ENCODE results near the gene PCBP3.
"Not testable (repeated sequence)": the region's sequence is repeated elsewhere in the genome, so short reads cannot be mapped to it uniquely, and the experiment has no call there.

Gene PCBP3

GRCh38 chr21:45678790-45679189 is 35.3 kb downstream of the PCBP3 start:
- DNase-seq (ENCODE audit: low read depth in 2 of 2), result not testable (repeated sequence)

GRCh38 chr21:45680215-45680614 is 36.7 kb downstream of the PCBP3 start:
- no peak for DNase-seq (ENCODE audit: low read depth in 2 of 2)

GRCh38 chr21:45695086-45695485 is 51.6 kb downstream of the PCBP3 start:
- no peak for DNase-seq (ENCODE audit: low read depth in 2 of 2)

- DNase-seq (ENCODE audit: low read depth in 2 of 2), result no peak
Measured at GRCh38 chr21:45698493-45699184, 55.1 kb downstream of the PCBP3 start.

- no peak for DNase-seq (ENCODE audit: low read depth in 2 of 2)
Measured at GRCh38 chr21:45699251-45699942, 55.9 kb downstream of the PCBP3 start.

DNA sequence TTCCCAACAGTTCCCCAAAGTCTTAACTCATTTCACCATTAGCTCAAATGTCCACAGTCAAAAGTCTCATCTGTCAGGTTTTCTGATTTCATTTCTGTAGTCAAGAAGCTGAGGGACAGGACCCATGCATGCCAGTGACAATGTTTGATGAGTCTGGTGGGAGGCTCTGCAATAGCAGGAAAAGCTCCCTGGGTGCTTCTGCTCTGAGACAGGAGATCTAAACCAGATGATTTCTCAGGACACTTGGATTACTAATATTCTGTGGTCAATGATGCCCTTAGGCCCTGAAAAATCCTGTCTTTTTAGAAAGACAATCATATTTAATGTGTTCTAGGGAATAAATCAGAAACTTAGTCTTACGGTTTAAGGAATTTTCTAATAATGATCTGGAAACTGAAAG is 56.4 kb downstream of the PCBP3 start:
- DNase-seq (ENCODE audit: low read depth in 2 of 2), result no peak

DNA sequence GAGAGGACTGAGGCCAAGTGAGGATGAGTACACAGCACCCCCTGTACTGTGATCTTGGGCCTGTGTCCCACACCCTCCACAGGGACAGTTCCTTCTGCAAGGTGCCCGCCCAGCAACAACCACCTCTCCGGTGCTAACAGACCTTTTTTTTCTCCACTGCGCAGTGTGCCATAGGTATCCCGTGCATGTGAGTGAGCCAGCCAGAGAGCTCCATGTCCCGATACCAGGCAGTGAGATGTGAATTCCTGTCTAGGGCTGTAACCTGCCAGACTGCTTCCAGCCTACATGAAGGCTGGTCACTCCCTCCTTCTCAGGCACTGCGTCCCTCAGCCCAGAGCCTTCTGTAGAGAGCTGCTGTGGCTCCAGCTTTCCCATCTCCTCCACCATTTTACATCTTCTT is 56.9 kb downstream of the PCBP3 start:
- DNase-seq (ENCODE audit: low read depth in 2 of 2), result no peak

DNA sequence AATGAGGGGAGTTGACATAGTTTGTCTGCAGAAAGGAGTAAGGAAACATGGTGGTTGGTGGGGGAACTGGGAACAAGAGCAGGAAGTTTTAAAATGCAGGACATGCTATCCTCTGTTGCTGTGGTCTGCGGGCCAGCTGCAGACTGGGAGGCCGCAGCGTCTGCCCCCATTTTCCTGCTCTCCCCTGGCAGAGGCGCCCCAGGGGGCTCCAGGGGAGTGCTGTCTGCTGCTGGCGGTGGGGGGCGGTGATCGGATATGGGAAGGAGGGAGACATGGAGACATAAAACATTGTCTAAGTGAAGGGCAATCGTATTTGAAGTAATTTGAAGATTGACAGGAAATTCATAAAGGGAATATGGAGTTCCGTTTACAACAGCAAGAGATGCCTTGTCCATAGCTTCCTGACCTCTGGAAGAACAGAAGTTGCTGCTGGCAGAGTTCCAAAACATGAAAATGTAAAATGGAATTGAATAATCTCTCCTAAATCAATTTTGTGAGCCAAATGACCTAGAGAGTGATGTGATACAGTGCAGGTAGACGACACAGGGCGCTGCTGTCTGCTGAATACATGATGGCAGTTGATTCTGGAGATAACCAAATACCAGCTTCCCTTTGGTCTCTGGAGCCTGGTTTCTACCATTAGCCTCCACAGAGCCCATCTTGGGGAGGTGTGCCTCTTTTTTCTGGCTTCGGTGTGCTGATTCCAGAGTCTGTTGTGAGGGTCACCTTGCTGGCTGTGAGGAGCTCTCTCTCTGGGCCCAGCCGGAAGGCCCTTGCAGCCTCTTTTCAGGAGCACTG is 61.0 kb downstream of the PCBP3 start:
- DNase-seq (ENCODE audit: low read depth in 2 of 2), result no peak

DNA sequence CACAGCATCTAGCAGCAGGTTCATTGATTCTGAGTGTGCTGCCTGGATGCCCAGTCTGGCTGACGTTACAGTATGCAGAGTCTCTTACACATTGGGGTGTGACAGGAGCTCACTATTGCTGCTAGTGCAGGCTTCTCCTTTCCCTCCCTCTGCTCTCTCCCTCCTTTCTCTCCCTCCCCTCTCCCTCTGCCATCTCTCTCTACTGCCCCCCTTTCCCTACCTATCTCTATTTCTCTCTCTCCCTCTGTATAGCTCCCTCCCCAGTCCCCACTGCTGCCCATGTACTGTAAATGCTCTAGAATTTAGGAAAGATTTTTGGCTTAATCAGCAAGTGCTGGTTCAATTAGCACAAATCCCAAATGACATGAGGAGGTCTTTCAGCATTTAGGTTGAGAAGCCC is 62.8 kb downstream of the PCBP3 start:
- no peak for DNase-seq (ENCODE audit: low read depth in 2 of 2)

DNA sequence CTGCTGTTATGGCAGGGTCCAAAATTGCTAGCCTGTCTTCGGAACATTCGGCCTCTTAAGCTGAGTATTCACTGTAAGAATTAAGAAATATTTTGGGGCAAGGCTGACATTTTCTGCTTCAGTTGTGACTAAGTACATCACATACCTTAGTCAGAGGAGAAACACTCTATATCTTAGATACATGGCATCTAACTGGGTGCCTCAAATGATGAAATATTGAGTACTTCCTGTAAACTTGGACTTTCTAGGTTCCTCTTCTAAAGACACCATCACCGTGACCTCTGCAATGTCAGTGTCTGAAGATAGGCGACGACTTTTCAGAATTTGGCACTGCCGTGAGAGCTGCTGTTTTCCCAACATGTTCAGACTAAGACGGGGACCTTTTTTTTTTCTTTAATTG is 65.6 kb downstream of the PCBP3 start:
- no peak for DNase-seq (ENCODE audit: low read depth in 2 of 2)

GRCh38 chr21:45709696-45710268 is 66.3 kb downstream of the PCBP3 start:
- DNase-seq (ENCODE audit: low read depth in 2 of 2), result no peak

DNA sequence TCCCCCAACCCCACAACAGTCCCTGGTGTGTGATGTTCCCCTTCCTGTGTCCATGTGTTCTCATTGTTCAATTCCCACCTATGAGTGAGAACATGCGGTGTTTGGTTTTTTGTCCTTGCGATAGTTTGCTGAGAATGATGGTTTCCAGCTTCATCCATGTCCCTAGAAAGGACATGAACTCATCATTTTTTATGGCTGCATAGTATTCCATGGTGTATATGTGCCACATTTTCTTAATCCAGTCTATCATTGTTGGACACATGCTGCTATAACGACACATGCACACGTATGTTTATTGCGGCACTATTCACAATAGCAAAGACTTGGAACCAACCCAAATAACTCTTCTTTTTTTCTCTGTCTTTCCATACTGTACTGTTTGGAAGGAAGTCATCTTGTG is 66.8 kb downstream of the PCBP3 start:
- not testable (repeated sequence) for DNase-seq (ENCODE audit: low read depth in 2 of 2)

GRCh38 chr21:45713613-45714012 is 70.1 kb downstream of the PCBP3 start:
- no peak for DNase-seq (ENCODE audit: low read depth in 2 of 2)

GRCh38 chr21:45715441-45715840 is 71.9 kb downstream of the PCBP3 start:
- DNase-seq (ENCODE audit: low read depth in 2 of 2), result no peak

DNA sequence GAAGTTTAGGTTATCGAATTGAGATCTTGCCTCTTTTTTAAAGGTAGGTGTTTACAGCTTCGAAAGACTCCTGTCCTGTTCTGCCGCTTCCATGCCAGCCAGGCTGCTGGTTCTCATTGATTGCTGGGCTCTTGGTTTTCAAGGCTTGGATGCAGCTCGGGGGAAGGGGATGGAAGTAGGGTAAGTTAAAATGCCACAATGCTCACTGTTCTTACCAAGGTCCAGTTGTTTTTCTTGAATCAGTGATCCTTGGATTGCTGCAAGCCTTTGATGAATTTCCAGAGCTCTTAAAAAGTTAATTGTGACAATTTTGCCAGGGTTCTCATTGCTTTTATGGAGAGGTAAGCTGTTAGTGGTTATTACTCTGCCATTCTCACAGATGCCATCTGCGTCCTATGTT is 74.9 kb downstream of the PCBP3 start:
- no peak for DNase-seq (ENCODE audit: low read depth in 2 of 2)

GRCh38 chr21:45719177-45719802 is 75.8 kb downstream of the PCBP3 start:
- DNase-seq (ENCODE audit: low read depth in 2 of 2), result no peak

DNA sequence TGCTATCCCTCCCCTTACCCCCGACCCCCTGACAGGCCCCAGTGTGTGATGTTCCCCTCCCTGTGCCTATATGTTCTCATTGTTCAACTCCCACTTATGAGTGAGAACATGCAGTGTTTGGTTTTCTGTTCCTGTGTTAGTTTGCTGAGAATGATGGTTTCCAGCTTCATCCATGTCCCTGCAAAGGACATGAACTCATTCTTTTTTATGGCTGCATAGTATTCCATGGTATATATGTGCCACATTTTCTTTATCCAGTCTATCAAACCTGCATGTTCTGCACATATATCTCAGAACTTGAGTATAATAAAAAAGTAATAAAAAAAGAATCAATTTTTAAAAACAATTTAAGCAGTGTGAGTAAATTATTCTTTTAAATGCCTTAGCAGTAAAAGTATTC is 76.7 kb downstream of the PCBP3 start:
- not testable (repeated sequence) for DNase-seq (ENCODE audit: low read depth in 2 of 2)

DNA sequence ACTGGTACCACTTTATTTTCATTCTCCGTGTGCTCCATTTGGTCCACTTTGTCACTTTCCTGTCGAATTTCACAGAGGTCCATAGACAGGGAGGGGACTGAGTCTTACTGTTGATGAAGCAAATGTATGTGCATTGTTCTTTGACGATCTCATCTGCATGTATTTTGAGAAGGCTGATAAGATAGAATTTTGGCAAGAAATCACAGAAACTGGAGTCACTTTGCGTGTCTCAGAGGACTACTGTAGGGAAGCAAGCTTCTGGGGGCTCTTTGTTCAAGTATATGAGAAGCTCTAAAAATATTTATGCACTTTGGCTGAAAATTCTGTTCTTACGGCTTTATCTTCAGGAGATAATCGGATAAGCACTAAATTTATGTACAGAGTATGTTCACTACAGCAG is 78.1 kb downstream of the PCBP3 start:
- DNase-seq (ENCODE audit: low read depth in 2 of 2), result no peak

DNA sequence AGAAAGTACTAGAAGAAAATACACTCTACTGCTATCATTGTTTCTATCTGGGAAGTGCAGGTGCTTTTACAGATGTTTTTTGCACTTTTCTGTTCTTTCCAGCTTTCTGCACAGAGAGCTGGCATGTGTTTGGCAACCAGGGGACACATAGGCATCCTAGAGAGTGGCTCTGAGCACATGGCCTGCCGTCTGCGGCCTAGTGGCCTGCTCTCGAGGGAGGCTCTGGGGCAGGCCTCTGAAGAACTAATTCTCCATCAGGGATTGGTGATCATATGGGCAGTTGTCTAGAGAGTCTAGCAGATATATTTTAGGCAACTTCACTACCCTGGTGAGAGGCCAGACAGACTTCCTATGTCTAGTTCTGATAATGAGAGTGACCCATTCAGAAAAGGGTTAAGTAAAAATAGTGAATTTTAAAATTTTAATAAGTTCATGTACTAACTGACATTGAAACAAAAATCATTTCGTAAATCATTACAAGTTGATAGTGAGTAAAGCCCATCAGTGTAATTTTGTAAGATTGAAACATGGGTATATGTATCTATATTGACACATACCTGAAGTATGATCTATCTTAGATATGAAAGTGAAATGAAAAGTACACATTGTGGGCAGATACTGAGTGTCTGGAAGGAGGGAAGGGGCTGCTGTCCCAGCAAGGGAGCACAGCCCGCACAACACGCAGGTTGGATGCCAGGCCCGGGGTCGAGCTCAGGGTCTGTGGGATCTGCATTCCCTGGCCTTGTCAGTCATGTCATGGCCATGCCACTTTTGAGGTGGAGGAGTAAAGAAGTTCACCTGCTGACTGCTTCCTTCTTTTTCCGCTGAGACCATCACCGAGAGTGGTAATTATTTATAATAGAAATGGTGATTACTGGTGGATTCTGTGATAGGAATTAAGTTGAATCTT is 79.8 kb downstream of the PCBP3 start:
- DNase-seq (ENCODE audit: low read depth in 2 of 2), result no peak

- DNase-seq (ENCODE audit: low read depth in 2 of 2), result no peak
Measured at GRCh38 chr21:45724345-45724961, 80.9 kb downstream of the PCBP3 start.

Measured in stimulated activated CD8-positive, alpha-beta memory T cell treated with anti-CD3 and anti-CD28 coated beads, Interleukin-2, amount 100 ng/mL, for 1 hour (primary cell).